ENCODE results near the gene SELENOM.
"Not testable (repeated sequence)": the region's sequence is repeated elsewhere in the genome, so short reads cannot be mapped to it uniquely, and the experiment has no call there.

Gene SELENOM

DNA sequence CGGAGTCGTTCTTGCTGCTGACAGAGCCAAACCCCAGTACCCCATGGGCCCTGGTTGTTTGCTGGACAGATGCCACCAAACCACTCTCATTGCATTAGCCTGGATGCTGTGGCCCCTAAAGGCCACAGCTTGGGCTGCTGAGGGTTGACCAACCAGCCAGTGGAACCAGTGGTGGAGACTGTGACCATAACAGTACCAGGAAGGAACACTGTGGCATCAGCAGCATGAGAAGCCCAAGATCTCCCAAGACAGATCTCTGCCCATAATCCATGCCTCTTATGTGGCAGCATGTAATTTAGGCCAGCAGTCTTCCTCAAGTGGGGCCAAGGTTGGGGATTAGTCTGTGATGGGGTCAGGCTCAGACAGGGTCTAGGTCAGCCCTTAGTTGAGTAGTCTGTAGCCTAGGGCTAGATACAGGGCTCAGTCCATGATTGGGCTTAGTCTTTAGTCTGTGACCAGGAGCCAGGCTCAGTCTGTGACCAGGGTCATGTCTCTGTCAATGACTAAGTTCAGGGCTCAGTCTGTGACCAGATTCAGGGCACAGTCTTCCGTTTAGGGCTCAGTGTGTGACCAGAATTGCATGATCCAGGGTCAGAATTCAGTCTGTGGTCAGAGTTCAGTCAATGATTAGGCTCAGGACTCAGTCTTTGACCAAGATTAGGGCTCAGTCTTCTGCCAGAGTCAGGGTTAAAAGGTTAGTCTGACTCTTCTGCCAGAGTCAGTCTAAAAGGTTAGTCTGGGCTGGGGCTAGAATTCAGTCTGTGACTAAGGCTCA, 10.9 kb upstream of the SELENOM start:
- no peak for DNase-seq (ENCODE audit: low read depth)
- no peak for TF ChIP-seq CTCF (conservative IDR thresholded peaks at IDR 0.05; ENCODE audit: control insufficient read depth, insufficient read depth, low read depth, low read length)
- no peak overlapping the region for H3K4me3 ChIP-seq (ENCODE audit: control insufficient read depth, low read depth, low read length)

DNA sequence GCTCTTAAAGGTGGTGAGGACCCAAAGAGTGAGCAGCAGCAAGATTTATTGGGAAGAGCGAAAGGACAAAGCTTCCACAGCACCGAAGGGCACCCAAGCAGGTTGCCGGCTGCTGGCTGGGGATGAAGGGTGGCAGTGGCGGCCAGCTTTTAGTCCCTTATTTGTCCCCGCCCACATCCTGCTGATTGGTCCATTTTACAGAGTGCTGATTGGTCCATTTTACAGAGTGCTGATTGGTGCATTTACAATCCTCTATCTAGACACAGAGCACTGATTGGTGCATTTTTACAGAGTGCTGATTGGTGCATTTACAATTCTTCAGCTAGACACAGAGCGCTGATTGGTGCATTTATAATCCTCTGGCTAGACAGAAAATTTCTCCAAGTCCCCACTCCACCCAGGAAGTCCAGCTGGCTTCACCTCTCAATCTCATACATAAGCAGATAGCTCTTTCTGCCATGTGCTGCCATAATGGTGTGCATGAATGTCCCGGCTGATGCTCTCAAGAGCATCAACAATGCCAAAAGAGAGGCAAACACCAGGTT, 5.3 kb upstream of the SELENOM start:
- H3K4me3 ChIP-seq (ENCODE audit: control insufficient read depth, low read depth, low read length); DNase-seq (ENCODE audit: low read depth): not testable (repeated sequence)

- no peak for DNase-seq (ENCODE audit: low read depth)
- no peak for TF ChIP-seq CTCF (conservative IDR thresholded peaks at IDR 0.05; ENCODE audit: control insufficient read depth, insufficient read depth, low read depth, low read length)
- H3K4me3 ChIP-seq (ENCODE audit: control insufficient read depth, low read depth, low read length): peak overlapping the region; percentile 30
These were observed 488 bp upstream of the SELENOM start for GRCh38 chr22:31107894-31108218.

- no peak for TF ChIP-seq CTCF (conservative IDR thresholded peaks at IDR 0.05; ENCODE audit: control insufficient read depth, insufficient read depth, low read depth, low read length)
- DNase-seq (ENCODE audit: low read depth): peak; percentile 75
- H3K4me3 ChIP-seq (ENCODE audit: control insufficient read depth, low read depth, low read length): peak overlapping the region; percentile 78
These were observed 614 bp downstream of the SELENOM start for GRCh38 chr22:31106731-31107177.

DNA sequence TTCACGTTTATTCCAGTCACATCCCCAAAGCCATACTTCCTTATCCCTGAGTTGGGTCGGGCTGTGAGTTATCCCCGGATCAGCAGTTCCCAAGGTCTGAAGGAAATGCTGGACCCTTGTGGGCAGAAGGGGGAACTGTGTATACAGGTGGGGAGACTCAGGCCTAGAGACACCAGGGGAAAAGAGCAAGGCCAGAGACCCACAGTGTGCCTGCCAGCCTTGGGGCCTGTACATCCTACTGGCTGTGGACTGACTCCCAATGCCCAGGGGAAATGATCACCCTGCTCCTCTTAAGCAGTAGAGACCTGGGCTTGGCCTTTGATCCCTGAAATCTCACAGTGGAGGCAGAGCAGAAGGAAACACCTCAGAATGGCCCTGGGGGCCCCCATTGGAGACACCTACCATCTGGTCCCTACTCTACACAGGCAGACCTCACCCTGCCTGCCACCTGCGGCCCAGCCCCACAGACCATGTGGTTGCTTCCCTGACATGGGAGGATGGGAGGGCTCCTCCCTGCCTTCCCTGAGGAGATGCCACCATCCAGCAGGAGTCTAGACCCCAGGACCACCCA, 1.3 kb downstream of the SELENOM start:
- DNase-seq (ENCODE audit: low read depth): peak; percentile 38
- TF ChIP-seq CTCF (conservative IDR thresholded peaks at IDR 0.05; ENCODE audit: control insufficient read depth, insufficient read depth, low read depth, low read length): peak; percentile 14
- peak overlapping the region; percentile 78 for H3K4me3 ChIP-seq (ENCODE audit: control insufficient read depth, low read depth, low read length)

- H3K4me3 ChIP-seq (ENCODE audit: control insufficient read depth, low read depth, low read length): no peak overlapping the region
- TF ChIP-seq CTCF (conservative IDR thresholded peaks at IDR 0.05; ENCODE audit: control insufficient read depth, insufficient read depth, low read depth, low read length): no peak
- DNase-seq (ENCODE audit: low read depth): no peak
These were observed 2.0 kb downstream of the SELENOM start for GRCh38 chr22:31105282-31105929.

DNA sequence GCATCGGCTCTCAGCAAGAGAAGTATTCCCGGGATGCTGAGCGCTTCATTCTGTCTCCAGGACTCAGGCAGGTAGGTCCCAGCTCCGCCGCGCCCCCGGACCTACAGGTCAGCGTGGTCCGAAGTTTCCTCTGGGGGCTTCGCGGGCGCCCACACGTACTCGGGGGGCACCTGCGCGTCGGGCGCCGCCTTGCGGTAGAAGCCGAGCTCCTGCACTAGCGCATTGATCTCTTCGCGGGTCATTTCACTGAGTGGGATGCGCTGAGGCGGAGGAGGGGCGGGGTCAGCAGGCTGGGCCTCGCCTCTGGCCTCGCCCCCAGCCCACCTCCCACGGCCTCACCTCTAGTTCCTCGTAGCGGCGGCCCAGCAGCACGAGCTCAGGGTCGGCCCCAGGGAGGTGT, 2.5 kb downstream of the SELENOM start:
- H3K4me3 ChIP-seq (ENCODE audit: control insufficient read depth, low read depth, low read length): no peak overlapping the region
- DNase-seq (ENCODE audit: low read depth): peak; percentile 28
- TF ChIP-seq CTCF (conservative IDR thresholded peaks at IDR 0.05; ENCODE audit: control insufficient read depth, insufficient read depth, low read depth, low read length): peak; percentile 31
